Body of pancreas (tissue), 4 donors: ENCODE measurements around the gene KLRD1. TPM values are rescaled to one million over a fixed set of nuclear protein-coding genes. Genes with fewer than 3 reads are reported as not detected.
"Not testable (repeated sequence)": the region's sequence is repeated elsewhere in the genome, so short reads cannot be mapped to it uniquely, and the experiment has no call there.

ENCODE experiments used
- ATAC-seq: fragments of 150-250 bp; one replicate; pipeline ENCODE4 v1.9.1; 2016
- DNase-seq, 4 donors: peaks; one replicate each; pipeline ENCODE4 v3.0.0-alpha.2; 2019
- H3K27ac ChIP-seq, 4 donors: fragments of 200-600 bp; sonication (generic); 1 replicate in 3 of 4; 2 replicates in 1 of 4; pipeline versions ENCODE4 v1.5.1 to v1.6.1; 2016 to 2019; ENCODE audit warnings: mild to moderate bottlenecking in 1 of 4, mixed read lengths in 1 of 4, moderate library complexity in 1 of 4
- H3K27me3 ChIP-seq, 2 donors: fragments of 200-600 bp; sonication (generic); one replicate each; pipeline ENCODE4 v1.6.0; 2016; ENCODE audit warnings: mild to moderate bottlenecking in 1 of 2
- H3K36me3 ChIP-seq, 2 donors: fragments of 200-600 bp; sonication (generic); replicated peaks in 1 of 2; 2 replicates each; pipeline ENCODE4 v1.5.1; 2016; ENCODE audit warnings: low read depth in 2 of 2; ENCODE audit not compliant: insufficient read depth in 1 of 2
- H3K4me1 ChIP-seq: fragments of 200-600 bp; sonication (generic); one replicate; pipeline ENCODE4 v1.6.0; 2016
- H3K4me3 ChIP-seq, 2 donors: fragments of 200-600 bp; sonication (generic); 1 replicate in 1 of 2; 2 replicates in 1 of 2; pipeline ENCODE4 v1.5.1; 2016 to 2019
- H3K9me3 ChIP-seq, 3 donors: fragments of 200-600 bp; sonication (generic); 1 replicate in 2 of 3; 2 replicates in 1 of 3; pipeline ENCODE4 v1.5.1; 2016
- CTCF ChIP-seq, 7 experiments: fragments of 450-650 bp in 4 of 7; fragments of 200-600 bp in 3 of 7; sonication (generic) in 3 of 7; IDR thresholded peaks; one replicate each; pipeline ENCODE4 v1.5.1; 2016 to 2019; ENCODE audit warnings: antibody characterized with exemption in 7 of 7
- POLR2A ChIP-seq, 3 donors: fragments of 450-650 bp; IDR thresholded peaks; one replicate each; pipeline ENCODE4 v1.6.1; 2016; ENCODE audit warnings: antibody characterized with exemption in 3 of 3, mild to moderate bottlenecking in 2 of 3
- WGBS, 2 donors: methylation state at CpG; one replicate each; pipeline ENCODE4 v1.1.5; 2017; 5-methylcytosine and 5-hydroxymethylcytosine counted together
- intact Hi-C: fragments of 100-400 bp; cut with DNase I; formaldehyde crosslinking; loops from one replicate; pipeline ENCODE4 v1.15.1; 2023
- total RNA-seq, 2 donors: library from RNA; depleted of rRNA; stranded (reverse); fragments of >200 nt; gene quantifications; one replicate each; pipeline ENCODE4 v1.1.0, GENCODE V29; 2016

KLRD1 gene
- total RNA-seq, 2 donors from 2014 or later, result under 0.01 to 0.78 TPM

- Histone ChIP-seq H3K36me3 (no peaks in the 10 kb centered on the region), H3K27me3 (no peaks in the 10 kb centered on the region), H3K27ac (no peak overlapping the region), H3K9me3 (no peaks in the 10 kb centered on the region), H3K4me1 (no peaks in the 10 kb centered on the region), H3K4me3 (no peak overlapping the region)
- ATAC-seq (peak; percentile 74), DNase-seq (no peak)
- intact Hi-C loops, result loop anchor here (5.0 kb wide), 1 partner anchor 226 kb away; no protein-coding TSS in a partner anchor
- no peak for TF ChIP-seq POLR2A (IDR thresholded peaks at IDR 0.05)
- TF ChIP-seq CTCF (IDR thresholded peaks at IDR 0.05), result peak; percentile 27 to 84 (median 80)
- 42% methylated on average over 2 of the region's 2 CpGs for WGBS, 2 donors
These were observed 24.1 kb downstream of the KLRD1 start for GRCh38 chr12:10331642-10332239.

GRCh38 chr12:10336196-10336595 is 28.5 kb downstream of the KLRD1 start:
- DNase-seq, intact Hi-C loops: not testable (repeated sequence)
- 42 to 44% methylated on average over 3 to 4 of the region's 4 CpGs for WGBS, 2 donors

GRCh38 chr12:10338470-10338869 is 30.8 kb downstream of the KLRD1 start:
- H3K4me3 ChIP-seq, H3K27me3 ChIP-seq, H3K27ac ChIP-seq, intact Hi-C loops, H3K4me1 ChIP-seq, DNase-seq, ATAC-seq, H3K9me3 ChIP-seq, H3K36me3 ChIP-seq: not testable (repeated sequence)
- WGBS, 2 donors, result 78% methylated on average over 4 of the region's 4 CpGs

More at GRCh38 chr12:10336196-10336595, 28.5 kb downstream of the KLRD1 start:
- not testable (repeated sequence) for H3K4me3 ChIP-seq, H3K27me3 ChIP-seq, ATAC-seq, H3K27ac ChIP-seq, H3K4me1 ChIP-seq, H3K36me3 ChIP-seq, H3K9me3 ChIP-seq

- no peak for ATAC-seq
- H3K36me3 ChIP-seq, result no peaks in the 10 kb centered on the region
- no peak for TF ChIP-seq CTCF (IDR thresholded peaks at IDR 0.05)
- TF ChIP-seq POLR2A (IDR thresholded peaks at IDR 0.05), result no peak
- DNase-seq, result no peak
- H3K9me3 ChIP-seq, result no peaks in the 10 kb centered on the region
- no peak overlapping the region for H3K4me3 ChIP-seq
- intact Hi-C loops, result no loop called here
- 70% methylated on average over 9 of the region's 9 CpGs for WGBS, 2 donors
- no peaks in the 10 kb centered on the region for H3K27me3 ChIP-seq
- H3K4me1 ChIP-seq, result no peaks in the 10 kb centered on the region
- H3K27ac ChIP-seq, result no peak overlapping the region
These were observed 31.6 kb downstream of the KLRD1 start for GRCh38 chr12:10339053-10339840.

- intact Hi-C loops, H3K27me3 ChIP-seq, H3K9me3 ChIP-seq, DNase-seq, H3K36me3 ChIP-seq, ATAC-seq, H3K27ac ChIP-seq, H3K4me1 ChIP-seq, H3K4me3 ChIP-seq: not testable (repeated sequence)
- 76 to 79% methylated on average over 2 of the region's 2 CpGs for WGBS, 2 donors
These were observed 33.3 kb downstream of the KLRD1 start for GRCh38 chr12:10340946-10341345.

GRCh38 chr12:10341892-10342509 is 34.3 kb downstream of the KLRD1 start:
- intact Hi-C loops, result no loop called here
- no peaks in the 10 kb centered on the region for H3K36me3 ChIP-seq
- H3K4me3 ChIP-seq, result no peak overlapping the region
- no peaks in the 10 kb centered on the region for H3K9me3 ChIP-seq
- 90 to 93% methylated on average over 1 of the region's 1 CpG for WGBS, 2 donors
- no peak overlapping the region for H3K27ac ChIP-seq
- H3K4me1 ChIP-seq, result no peaks in the 10 kb centered on the region
- no peak for DNase-seq
- H3K27me3 ChIP-seq, result no peaks in the 10 kb centered on the region
- TF ChIP-seq CTCF (IDR thresholded peaks at IDR 0.05) (no peak), POLR2A (IDR thresholded peaks at IDR 0.05) (no peak)
- ATAC-seq, result no peak

- H3K36me3 ChIP-seq, H3K4me1 ChIP-seq, intact Hi-C loops, ATAC-seq, H3K9me3 ChIP-seq, H3K27me3 ChIP-seq, H3K4me3 ChIP-seq, H3K27ac ChIP-seq, DNase-seq: not testable (repeated sequence)
- 36 to 46% methylated on average over 3 of the region's 3 CpGs for WGBS, 2 donors
These were observed 43.8 kb downstream of the KLRD1 start for GRCh38 chr12:10351457-10351856.
